Posterior vena cava (tissue), 2 donors: ENCODE results near the gene SERPINB1. TPM values are rescaled to one million over a fixed set of nuclear protein-coding genes. Genes with fewer than 3 reads are reported as not detected.
A peak's percentile ranks its signal among the peaks of the same experiment; 100 is the strongest.
"Not testable (repeated sequence)": the region's sequence is repeated elsewhere in the genome, so short reads cannot be mapped to it uniquely, and the experiment has no call there.

Experiments used
- DNase-seq: peaks from one replicate; pipeline ENCODE4 v3.0.0-alpha.2; 2020; ENCODE audit warnings: low spot score
- intact Hi-C, 2 donors: fragments of 100-400 bp; cut with DNase I; formaldehyde crosslinking; loops; one replicate each; pipeline versions ENCODE4 v1.14.1 to v1.14.2; 2022 to 2023
- long read RNA-seq, 2 donors: library from polyadenylated mRNA; unstranded; transcript quantifications; one replicate each; pipeline ENCODE4 v2.0.0, GENCODE V29; 2020 to 2021
- total RNA-seq, 2 donors: library from RNA; stranded (reverse); fragmentation: NEBNext Ultra II Directional; extraction: Animal tissue kit (Norgen Biotek cat#: 25700); gene quantifications; one replicate each; pipeline ENCODE4 v1.2.1, GENCODE V29; 2021
- donor health status: DM: yes; HTN: yes; CAD: no.
- donor health status: DM: yes; HTN: yes; CAD: no.

SERPINB1 gene
- total RNA-seq: 10 to 100 TPM; 30.8 to 44.0 TPM
- long read RNA-seq, donor 1, transcript SERPINB1-201 (7 exons, 2,619 nt): major isoform, 21 of 26 reads
- long read RNA-seq, donor 1, partial matches to known transcripts: 1 of 26 reads
- long read RNA-seq, donor 1, other reads (novel, unspliced or antisense): 4 of 26 reads
- long read RNA-seq, donor 2, transcript SERPINB1-201 (7 exons, 2,619 nt): major isoform, 82 of 93 reads
- long read RNA-seq, donor 2, partial matches to known transcripts: 5 of 93 reads
- long read RNA-seq, donor 2, other reads (novel, unspliced or antisense): 6 of 93 reads

DNA sequence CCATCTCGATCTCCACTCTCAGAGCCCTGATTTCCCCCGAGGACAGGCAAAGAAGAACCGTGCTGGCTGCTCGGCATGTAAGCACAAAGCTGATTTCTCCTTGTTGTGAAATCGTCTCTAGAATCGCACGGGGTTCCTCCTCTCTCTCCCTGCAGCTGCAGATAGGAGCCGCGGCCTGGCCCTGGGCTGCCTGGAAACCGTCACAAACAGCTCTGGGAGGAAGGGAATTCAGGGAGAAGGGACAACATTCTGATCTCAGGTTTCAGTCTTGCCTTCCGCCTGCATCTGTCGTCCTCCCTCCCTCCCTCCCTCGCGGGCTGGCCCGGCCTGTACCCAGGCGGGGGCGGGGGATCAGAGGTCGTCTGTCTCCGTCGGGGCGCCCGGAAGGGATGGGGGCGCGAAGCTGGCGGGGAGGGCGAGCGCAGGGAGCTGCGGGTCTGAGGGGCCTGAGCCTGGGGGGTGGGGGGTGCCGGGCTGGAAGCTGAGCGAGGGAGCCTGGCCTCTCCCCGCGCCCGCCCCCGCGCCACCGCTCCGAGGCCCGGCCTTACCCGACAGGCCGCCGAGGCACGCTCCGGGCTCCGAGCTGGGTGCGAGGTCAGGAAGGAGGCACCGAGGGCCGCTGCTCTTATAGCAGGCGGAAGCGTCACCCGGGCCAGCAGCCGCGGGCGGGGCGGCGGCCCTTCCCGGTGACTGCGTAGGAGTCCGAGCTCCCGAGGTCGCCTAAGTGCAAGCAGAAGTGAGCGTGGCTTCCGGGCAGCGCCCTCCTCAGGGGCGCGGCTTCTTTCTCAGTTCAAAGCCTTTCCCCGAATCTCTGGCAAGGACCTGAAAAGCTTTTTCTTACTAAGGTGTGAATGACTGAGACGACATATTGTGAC lies at the start of gene SERPINB1:
Gene SERPINB1 (minus strand): TSS at position 600 of the 875 bp plus-strand sequence. CDS start 1,277 bp downstream, outside the sequence.
- DNase-seq: peak; percentile 98
- intact Hi-C loops: loop anchor here in 1 of 2 donors (10.0 kb wide), 2 partner anchors 47 to 213 kb away; no protein-coding TSS in a partner anchor

DNA sequence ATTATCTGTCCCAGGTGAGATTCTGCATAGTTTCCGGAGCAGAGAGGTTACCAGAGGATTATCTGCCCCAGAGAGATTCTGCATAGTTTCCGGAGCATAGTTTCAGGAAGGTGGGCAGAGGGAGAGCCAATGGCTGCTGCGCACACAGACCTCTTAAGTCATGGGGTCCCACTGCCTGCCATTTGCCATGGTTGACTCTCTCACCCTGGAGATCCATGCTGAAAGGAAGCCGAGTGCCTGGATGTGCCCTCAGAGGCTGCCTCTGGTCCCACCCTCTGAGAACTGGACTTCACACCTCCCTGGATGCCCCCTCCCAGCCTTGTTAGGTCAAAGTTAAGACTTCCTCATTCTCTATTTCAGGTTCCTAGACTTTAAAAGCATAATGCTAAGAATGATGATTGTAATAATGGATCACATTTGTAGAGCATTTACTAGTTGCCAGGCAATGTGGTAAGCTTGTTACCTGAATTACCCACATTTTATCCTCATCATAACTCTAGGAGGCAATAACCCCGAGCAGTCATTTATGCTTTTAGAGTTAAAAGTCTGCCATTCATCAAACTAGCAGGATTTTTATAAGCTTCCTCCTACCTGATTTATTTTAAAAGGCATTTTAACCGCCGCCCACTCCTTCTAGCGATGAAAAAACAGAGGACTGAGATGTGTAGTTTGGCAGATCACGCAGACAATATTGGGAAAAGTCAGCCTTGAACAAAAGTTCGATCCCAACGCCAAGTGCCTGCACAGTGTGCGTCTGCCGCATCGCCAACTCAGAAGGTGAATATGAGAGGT lies 49.5 kb upstream of the SERPINB1 start:
- intact Hi-C loops: no loop called here
- no peak for DNase-seq

DNA sequence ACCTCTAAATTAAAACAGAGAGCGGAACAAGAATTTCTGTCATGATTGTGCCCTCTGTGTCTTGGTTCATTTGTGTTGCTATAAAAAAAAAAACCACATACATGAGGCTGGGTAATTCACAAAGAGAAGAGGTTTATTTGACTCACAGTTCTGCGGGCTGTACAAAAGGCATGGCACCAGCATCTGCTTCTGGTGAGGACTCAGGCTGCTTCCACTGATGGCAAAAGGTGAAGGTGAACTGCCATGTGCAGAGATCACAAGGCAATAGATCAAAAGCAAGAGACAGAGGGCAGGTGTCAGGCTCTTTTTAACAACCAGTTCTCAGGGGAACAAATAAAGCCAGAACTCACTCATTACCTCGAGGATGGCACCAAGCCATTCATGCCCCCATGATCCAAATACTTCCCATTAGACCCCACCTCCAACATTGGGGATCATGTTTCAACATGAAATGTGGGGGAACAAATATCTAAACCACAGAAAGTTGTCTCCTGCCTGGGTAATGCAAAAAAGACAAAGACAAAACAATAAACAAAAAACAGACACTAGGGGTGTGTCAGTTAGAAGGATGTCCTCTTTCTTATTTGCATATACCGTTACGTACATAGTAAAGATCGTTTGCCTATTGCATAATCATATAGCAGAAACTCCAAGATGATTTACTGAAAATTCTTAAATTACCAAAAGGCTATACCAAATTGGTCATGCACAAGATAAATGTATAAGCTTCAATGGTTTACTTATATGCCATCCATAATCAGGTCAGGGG lies 44.5 kb upstream of the SERPINB1 start:
- intact Hi-C loops: no loop called here
- no peak for DNase-seq

GRCh38 chr6:2884804-2885203 lies 43.1 kb upstream of the SERPINB1 start:
- no peak for DNase-seq
- intact Hi-C loops: no loop called here

DNA sequence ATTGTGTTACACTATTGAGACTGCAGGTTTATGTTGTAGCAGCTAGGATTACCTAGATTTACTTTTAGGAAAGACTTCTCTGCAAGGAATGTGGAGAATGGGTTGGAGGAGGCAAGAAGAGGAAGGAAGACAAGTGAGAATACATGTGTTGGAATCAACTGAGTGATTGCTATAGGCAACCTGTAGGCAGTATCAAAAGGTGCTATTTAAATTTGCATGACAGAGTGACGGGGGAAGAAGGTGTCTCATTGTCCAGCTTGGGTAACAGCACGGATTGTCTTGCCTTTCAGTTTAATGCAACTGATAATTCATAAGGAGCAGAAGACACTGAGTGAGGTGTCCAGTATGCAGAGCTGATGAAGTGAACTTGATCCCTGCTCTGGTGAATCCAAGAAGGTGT lies 42.0 kb upstream of the SERPINB1 start:
- intact Hi-C loops: no loop called here
- DNase-seq: no peak

DNA sequence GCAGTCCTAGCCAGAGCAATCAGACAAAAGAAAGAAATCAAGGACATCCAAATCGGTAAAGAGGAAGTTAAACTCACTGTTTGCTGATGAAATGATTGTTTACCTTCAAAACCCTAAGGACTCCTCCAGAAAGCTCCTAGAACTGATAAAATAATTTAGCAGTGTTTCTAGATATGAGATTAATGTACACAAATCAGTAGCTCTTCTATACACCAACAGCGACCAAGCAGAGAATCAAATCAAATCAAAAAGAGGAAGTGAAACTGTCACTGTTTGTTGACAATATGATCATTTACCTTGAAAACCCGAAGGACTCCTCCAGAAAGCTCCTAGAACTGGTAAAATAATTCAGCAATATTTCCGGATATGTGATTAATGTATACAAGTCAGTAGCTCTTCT lies 39.8 kb upstream of the SERPINB1 start:
- intact Hi-C loops: no loop called here
- DNase-seq: no peak

- intact Hi-C loops, DNase-seq: not testable (repeated sequence)
Measured at GRCh38 chr6:2880156-2880555, 38.5 kb upstream of the SERPINB1 start.

DNA sequence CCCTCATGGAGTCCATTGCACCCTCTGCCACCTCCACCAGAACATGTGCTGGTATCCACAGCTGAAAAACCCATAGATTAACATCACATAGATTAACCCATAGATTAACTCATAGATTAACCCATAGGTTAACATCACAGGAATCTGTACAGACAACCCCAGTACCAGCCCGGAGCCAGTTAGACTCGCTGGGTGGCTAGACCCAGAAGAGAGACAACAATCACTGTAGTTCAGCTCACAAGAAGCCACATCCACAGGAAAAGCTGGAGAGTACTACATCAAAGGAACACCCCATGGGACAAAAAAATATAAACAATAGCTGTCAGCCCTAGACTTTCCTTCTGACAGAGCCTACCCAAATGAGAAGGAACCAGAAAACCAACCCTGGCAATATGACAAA lies 36.3 kb upstream of the SERPINB1 start:
- intact Hi-C loops: no loop called here
- no peak for DNase-seq

DNA sequence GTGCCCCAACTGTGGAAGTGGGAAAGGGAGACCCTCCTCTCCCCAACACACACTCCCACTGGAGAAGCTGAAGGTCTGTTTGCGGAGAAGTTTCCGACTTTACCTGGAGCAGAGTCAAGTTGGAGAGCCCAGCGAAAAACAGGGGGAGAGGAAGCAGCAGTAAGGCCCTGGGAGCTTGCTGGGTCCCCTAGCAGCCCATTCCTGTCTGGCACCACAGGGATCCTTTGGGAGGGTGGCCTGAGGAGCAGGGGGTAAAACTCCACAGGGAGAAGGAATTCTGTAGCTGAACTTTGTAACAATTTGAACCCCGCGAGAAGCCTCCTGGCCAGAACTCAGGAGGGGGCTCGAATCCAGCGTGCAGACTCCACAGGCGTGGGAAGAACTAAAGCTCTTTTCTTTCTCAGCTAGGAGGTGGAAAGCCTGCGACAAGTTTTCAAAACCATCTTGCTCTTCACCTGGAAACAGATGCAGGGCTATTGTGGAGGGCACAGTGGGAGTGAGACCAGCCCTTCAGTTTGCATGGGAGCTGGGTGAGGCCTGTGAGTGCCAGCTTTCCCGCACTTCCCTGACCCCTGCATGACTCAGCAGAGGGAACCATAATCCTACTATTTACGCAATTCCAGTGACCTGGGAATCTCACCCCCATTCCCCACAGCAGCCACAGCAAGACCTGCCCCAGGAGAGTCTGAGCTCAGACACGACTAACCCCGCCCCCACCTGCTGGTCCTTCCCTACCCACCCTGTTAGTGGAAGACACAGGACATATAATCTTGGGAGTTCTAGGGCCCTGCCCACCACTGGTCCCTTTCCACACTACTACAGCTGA lies 35.6 kb upstream of the SERPINB1 start:
- intact Hi-C loops: no loop called here
- no peak for DNase-seq

DNA sequence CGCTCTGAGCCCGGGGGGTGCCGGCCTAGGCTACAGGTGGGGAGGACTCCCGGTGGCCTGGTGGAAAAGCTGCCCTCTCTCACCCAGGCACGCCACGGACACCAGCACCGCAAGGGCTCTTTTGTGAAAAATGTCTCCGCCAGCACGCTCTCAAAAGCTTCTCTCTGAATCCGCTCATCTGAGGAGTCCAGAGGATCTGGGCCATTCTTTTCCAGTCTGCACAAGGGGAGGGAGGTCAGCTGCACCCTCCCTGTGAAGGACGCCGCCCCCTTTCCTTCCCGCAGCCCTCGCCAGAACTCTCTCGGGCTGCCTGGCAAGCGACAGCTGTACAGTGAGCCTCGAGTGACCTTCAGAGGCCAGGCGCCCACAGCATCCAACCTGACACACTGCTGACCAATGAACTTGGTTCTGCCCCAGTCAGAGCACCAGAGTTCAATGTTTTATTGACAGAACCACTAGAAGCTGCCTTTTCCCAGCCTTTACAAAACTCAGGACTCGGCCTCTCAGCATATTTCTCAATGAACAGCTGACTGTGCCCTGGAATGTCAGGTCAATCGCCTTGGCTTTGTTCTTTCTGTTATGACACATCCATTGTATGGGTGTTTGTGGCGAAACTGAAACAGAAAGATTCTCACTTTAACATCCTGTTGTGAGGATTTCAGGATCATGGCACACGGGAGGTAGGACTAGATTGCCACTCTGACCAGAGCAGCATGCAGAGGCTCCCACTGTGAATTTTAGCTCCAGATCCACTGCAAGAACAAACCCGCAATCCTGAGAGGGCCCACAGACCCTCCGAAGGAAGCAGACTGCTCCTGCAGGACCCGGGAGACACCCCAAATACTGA lies 34.8 kb upstream of the SERPINB1 start:
- intact Hi-C loops: no loop called here
- peak; percentile 90 for DNase-seq

DNA sequence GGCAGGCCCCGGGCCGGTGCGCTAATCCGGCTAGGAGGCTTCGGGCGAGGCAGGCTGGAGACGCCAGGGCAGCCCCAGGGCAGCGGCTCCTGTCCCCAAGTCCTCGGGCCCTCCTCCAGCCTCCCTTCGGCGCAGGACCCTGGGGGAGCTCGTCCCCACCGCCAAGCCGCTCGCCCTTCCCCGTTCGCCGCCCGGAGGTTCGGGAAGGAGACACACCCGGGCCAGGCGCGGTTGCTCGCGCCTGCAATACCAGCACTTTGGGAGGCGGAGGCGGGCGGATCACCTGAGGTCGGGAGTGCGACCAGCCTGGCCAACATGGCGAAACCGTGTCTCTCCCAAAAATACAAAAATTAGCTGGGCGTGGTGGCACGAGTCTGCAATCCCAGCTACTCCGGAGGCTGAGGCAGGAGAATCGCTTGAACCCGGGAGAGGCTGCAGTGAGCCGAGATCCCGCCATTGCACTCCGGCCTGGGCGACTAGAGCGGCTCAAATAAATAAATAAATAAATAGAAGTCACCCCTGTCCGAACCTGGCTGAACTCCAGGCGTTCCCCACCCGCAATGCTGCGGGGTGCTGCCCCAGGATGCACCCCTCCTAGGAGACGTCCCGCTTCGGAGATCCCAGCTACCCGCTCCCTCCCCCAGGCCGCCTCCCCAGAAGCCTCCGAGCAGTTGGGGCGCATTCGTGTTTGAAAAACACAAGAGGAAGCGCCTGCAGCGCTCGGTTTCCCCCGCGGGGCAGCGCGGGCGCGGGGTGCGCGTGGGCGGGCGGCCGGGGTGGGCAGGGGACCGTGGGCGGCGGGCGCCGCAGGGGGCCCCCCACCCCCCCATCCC lies 33.9 kb upstream of the SERPINB1 start:
- no peak for DNase-seq
- intact Hi-C loops: no loop called here

DNA sequence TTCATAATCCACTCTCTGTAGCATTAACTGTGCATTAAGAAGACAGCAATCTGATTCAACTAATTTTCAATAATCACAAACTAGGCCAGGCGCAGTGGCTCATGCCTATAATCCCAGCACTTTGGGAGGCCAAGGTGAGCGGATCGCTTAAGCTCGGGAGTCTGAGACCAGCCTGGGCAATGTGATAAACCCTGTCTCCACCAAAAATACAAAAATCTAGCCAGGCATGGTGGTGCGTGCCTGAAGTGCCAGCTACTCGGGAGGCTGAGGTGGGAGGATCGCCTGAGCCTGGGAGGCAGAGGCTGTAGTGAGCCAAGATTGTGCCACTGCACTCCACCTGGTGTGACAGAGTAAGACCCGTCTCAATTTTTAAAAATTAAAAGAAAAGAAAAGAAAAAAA lies 32.0 kb upstream of the SERPINB1 start:
- intact Hi-C loops: no loop called here
- DNase-seq: no peak

- intact Hi-C loops: no loop called here
- no peak for DNase-seq
Measured at GRCh38 chr6:2872423-2873358, 31.0 kb upstream of the SERPINB1 start.

GRCh38 chr6:2871953-2872352 lies 30.3 kb upstream of the SERPINB1 start:
- intact Hi-C loops: no loop called here
- no peak for DNase-seq

DNA sequence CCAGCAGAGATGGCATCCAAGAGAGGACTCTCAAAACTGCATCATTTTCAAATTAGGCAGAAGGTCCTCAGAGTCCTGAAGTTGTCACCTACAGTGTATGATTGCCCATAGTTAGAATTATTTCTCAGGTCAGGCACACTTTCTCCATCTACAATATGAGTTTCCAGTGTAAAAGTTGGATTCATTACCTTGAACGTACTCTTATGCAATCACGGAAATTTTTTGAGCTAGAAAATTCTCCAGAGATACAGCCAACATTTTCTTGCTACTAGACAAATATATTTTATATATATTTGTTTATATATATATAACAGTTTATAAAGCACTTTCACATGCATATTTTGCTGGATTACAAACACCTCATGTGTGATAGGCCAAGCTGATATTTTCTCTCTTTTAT lies 29.4 kb upstream of the SERPINB1 start:
- DNase-seq: no peak
- intact Hi-C loops: no loop called here
